Common myeloid progenitor, CD34-positive (primary cell): ENCODE data around the gene IGSF23.

ENCODE experiments used
- CTCF ChIA-PET: fragments of 350-600 bp; sonication (Branson Sonifier 250); formaldehyde crosslinking; loops from one replicate; lab custom pipeline; 2021; ENCODE audit warnings: antibody characterized with exemption; lab: Charles Lee
- POLR2A ChIA-PET: fragments of 350-600 bp; sonication (Branson Sonifier 250); formaldehyde crosslinking; loops from one replicate; lab custom pipeline; 2021; ENCODE audit warnings: antibody characterized with exemption; lab: Charles Lee
- DNase-seq, 3 donors: peaks; one replicate each; pipeline versions ENCODE4 v3.0.0 to v3.0.0-alpha.2; 2013
- H3K27ac ChIP-seq, 2 experiments: 1 replicate in 1 of 2; 2 replicates in 1 of 2; pipeline ENCODE4 v1.7.0; 2013; ENCODE audit warnings: inconsistent platforms in 2 of 2, low read length in 2 of 2, mild to moderate bottlenecking in 2 of 2, low read depth in 1 of 2, moderate library complexity in 1 of 2; ENCODE audit not compliant: severe bottlenecking in 2 of 2, insufficient read depth in 1 of 2, poor library complexity in 1 of 2
- H3K27me3 ChIP-seq, 5 experiments: replicated peaks in 2 of 5; 1 replicate in 3 of 5; 2 replicates in 2 of 5; pipeline versions ENCODE4 v1.6.1 to v1.7.0; 2013; ENCODE audit warnings: low read length in 4 of 5, mild to moderate bottlenecking in 2 of 5, moderate library complexity in 2 of 5, inconsistent platforms in 1 of 5; ENCODE audit not compliant: insufficient read depth in 5 of 5, control insufficient read depth in 4 of 5
- H3K36me3 ChIP-seq, 4 experiments: 1 replicate in 2 of 4; 2 replicates in 2 of 4; pipeline versions ENCODE4 v1.6.1 to v1.7.0; 2013; ENCODE audit warnings: low read length in 3 of 4, control low read depth in 1 of 4, mild to moderate bottlenecking in 1 of 4; ENCODE audit not compliant: control insufficient read depth in 4 of 4, insufficient read depth in 4 of 4
- H3K4me1 ChIP-seq, 4 experiments: 1 replicate in 3 of 4; 2 replicates in 1 of 4; pipeline versions ENCODE4 v1.6.1 to v1.7.1; 2013; ENCODE audit warnings: low read length in 3 of 4, mild to moderate bottlenecking in 3 of 4, control low read depth in 1 of 4, inconsistent platforms in 1 of 4, moderate library complexity in 1 of 4; ENCODE audit not compliant: control insufficient read depth in 4 of 4, insufficient read depth in 4 of 4; ENCODE audit errors: control extremely low read depth in 1 of 4
- H3K4me3 ChIP-seq, 7 experiments: 1 replicate in 4 of 7; 2 replicates in 3 of 7; pipeline versions ENCODE4 v1.5.1 to v1.7.0; 2013; ENCODE audit warnings: mild to moderate bottlenecking in 7 of 7, low read length in 6 of 7, moderate library complexity in 6 of 7, inconsistent platforms in 2 of 7, low read depth in 2 of 7, control low read depth in 1 of 7; ENCODE audit not compliant: insufficient read depth in 4 of 7, control insufficient read depth in 1 of 7; ENCODE audit errors: extremely low read depth in 1 of 7
- H3K9me3 ChIP-seq, 5 experiments: 1 replicate in 4 of 5; 2 replicates in 1 of 5; pipeline versions ENCODE4 v1.6.1 to v1.7.1; 2013; ENCODE audit warnings: low read length in 4 of 5, mild to moderate bottlenecking in 2 of 5, inconsistent platforms in 1 of 5, low read depth in 1 of 5, moderate library complexity in 1 of 5; ENCODE audit not compliant: control insufficient read depth in 4 of 5, insufficient read depth in 2 of 5; ENCODE audit errors: control extremely low read depth in 1 of 5
- WGBS: methylation state at CpG from one replicate; pipeline ENCODE4 v1.1.5; 2013; ENCODE audit not compliant: insufficient coverage; 5-methylcytosine and 5-hydroxymethylcytosine counted together

The IGSF23 gene

GRCh38 chr19:44596428-44597130, 16.8 kb upstream of the IGSF23 start:
- peaks cover 0 to 5% (median 0%) of the 10 kb centered on the region in 5 experiments for H3K27me3 ChIP-seq
- peaks cover 0 to 9% (median 5%) of the 10 kb centered on the region in 4 experiments for H3K4me1 ChIP-seq
- no peak overlapping the region for H3K27ac ChIP-seq
- H3K36me3 ChIP-seq = no peaks in the 10 kb centered on the region
- WGBS = 95% methylated on average over 7 of the region's 10 CpGs
- peaks cover 0 to 3% (median 0%) of the 10 kb centered on the region in 5 experiments for H3K9me3 ChIP-seq
- H3K4me3 ChIP-seq = no peak overlapping the region
- ChIA-PET POLR2A (no interaction called here), CTCF (interaction anchor here (0.7 kb wide), 1 partner anchor 8 kb away, joined by 3 read pairs; no protein-coding TSS in a partner anchor)
- no peak for DNase-seq

GRCh38 chr19:44597131-44597491, 16.3 kb upstream of the IGSF23 start:
- Histone ChIP-seq H3K4me1 (peaks cover 0 to 9% (median 5%) of the 10 kb centered on the region in 4 experiments), H3K27ac (no peak overlapping the region), H3K36me3 (no peaks in the 10 kb centered on the region), H3K4me3 (no peak overlapping the region), H3K27me3 (peaks cover 0 to 5% (median 0%) of the 10 kb centered on the region in 5 experiments), H3K9me3 (no peaks in the 10 kb centered on the region)
- POLR2A ChIA-PET = no interaction called here
- WGBS = 97% methylated on average over 3 of the region's 3 CpGs
- CTCF ChIA-PET = no interaction called here
- DNase-seq = no peak

DNA sequence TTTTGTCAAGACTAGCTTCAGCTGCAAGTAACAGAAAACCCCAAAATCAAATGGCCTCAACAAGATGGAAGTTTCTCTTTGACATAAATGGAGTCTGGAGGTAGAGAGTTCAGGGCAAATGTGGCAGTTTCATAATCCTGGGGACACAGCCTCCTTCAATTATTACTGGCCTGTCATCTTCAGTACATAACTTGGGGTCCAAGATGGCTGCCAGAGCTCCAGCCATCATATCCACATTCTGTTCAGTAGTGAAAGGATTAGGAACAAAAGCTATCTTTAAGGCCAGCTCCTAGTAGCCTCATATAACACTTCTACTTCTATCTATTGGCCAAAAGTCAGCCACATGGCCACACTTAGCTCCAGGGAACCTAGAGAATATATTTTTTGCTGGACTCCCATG, 15.0 kb upstream of the IGSF23 start:
- Histone ChIP-seq H3K9me3 (no peaks in the 10 kb centered on the region), H3K4me1 (no peaks in the 10 kb centered on the region), H3K36me3 (no peaks in the 10 kb centered on the region), H3K27me3 (peaks cover 0 to 5% (median 0%) of the 10 kb centered on the region in 5 experiments), H3K4me3 (no peak overlapping the region), H3K27ac (no peak overlapping the region)
- ChIA-PET POLR2A (no interaction called here), CTCF (interaction anchor here (0.9 kb wide), 1 partner anchor 10 kb away, joined by 3 read pairs; no protein-coding TSS in a partner anchor)
- no peak for DNase-seq

GRCh38 chr19:44598880-44599279, 14.5 kb upstream of the IGSF23 start:
- ChIA-PET POLR2A (no interaction called here), CTCF (interaction anchor here (0.9 kb wide), 1 partner anchor 9 kb away, joined by 3 read pairs; no protein-coding TSS in a partner anchor)
- no peak overlapping the region for H3K4me3 ChIP-seq
- H3K9me3 ChIP-seq = no peaks in the 10 kb centered on the region
- peaks cover 0 to 5% (median 0%) of the 10 kb centered on the region in 5 experiments for H3K27me3 ChIP-seq
- H3K4me1 ChIP-seq = no peaks in the 10 kb centered on the region
- DNase-seq = no peak
- 80% methylated on average over 1 of the region's 3 CpGs for WGBS
- no peak overlapping the region for H3K27ac ChIP-seq
- no peaks in the 10 kb centered on the region for H3K36me3 ChIP-seq

DNA sequence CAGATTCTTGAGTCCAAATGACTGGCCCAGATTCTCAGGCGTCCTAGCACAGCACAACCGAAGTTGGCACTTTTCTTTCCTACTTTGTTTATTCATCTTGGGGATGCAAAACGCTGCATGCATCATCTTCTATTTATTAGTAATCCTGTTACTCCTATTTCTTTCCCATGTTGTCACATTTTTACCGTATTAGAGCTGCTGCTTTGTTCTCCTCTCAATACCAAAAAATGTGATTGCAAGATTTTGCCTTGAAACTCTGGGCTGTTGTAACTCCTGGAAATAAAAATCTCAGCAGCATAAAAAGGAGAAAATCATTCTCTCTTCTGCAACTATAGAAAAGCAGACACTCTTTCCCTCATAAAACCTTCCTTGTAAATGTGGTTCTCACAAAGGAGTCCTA, 12.9 kb upstream of the IGSF23 start:
- POLR2A ChIA-PET = no interaction called here
- DNase-seq = no peak
- peaks cover 0 to 5% (median 0%) of the 10 kb centered on the region in 5 experiments for H3K27me3 ChIP-seq
- H3K4me1 ChIP-seq = no peaks in the 10 kb centered on the region
- CTCF ChIA-PET = no interaction called here
- no peak overlapping the region for H3K4me3 ChIP-seq
- no peaks in the 10 kb centered on the region for H3K9me3 ChIP-seq
- H3K27ac ChIP-seq = no peak overlapping the region
- H3K36me3 ChIP-seq = no peaks in the 10 kb centered on the region
- 96% methylated on average over 4 of the region's 4 CpGs for WGBS

GRCh38 chr19:44602081-44602480, 11.3 kb upstream of the IGSF23 start:
- DNase-seq = no peak
- Histone ChIP-seq H3K4me1 (peaks cover under 1 to 3% (median 2%) of the 10 kb centered on the region in 4 experiments), H3K4me3 (no peak overlapping the region), H3K36me3 (no peaks in the 10 kb centered on the region), H3K27ac (no peak overlapping the region), H3K9me3 (no peaks in the 10 kb centered on the region), H3K27me3 (no peaks in the 10 kb centered on the region)
- ChIA-PET POLR2A (no interaction called here), CTCF (interaction anchor here (0.6 kb wide), 1 partner anchor 26 kb away, joined by 3 read pairs; no protein-coding TSS in a partner anchor)
- WGBS = 95% methylated on average over 6 of the region's 6 CpGs

DNA sequence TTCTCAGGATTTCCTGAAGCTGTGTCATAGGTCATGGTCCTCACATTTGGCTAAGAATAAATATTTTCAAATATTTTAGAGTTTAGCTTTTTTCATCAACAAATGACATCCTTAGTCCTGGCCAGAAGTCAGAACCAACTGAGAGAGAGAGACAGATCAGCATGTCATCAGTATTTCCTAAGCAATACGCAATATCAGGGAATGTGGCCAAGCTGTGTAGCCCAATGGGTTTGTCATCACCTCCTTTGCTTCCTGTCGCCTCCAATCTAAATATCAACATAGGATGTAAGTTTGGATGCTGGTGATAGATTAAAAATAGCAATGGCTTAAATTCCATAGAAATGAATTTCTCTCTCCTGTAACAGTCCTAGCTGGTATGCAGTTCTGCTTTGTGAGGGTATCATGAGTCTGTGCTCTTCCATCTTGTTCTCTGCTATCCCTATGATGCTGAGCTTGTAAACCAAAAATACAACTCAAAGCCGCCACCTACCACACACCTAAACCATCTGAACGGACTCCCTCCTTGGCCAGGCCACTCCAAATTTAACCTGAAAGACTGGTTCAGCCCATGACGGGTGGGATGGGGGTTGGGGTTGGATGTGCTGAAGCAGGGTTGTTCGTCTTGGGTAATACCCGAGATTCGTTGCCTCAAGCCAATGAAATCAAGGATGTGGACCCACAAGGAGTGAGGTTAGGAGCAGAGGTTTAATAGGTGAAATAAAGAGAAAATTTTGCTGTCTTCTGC, 10.0 kb upstream of the IGSF23 start:
- CTCF ChIA-PET = interaction anchor here (0.9 to 1.9 kb wide), 3 partner anchors 13 to 30 kb away, joined by 3 to 6 read pairs (median 4); no protein-coding TSS in a partner anchor
- no peak for DNase-seq
- WGBS = 96% methylated on average over 3 of the region's 8 CpGs
- H3K27ac ChIP-seq = no peak overlapping the region
- no peaks in the 10 kb centered on the region for H3K9me3 ChIP-seq
- no peaks in the 10 kb centered on the region for H3K27me3 ChIP-seq
- POLR2A ChIA-PET = interaction anchor here (0.5 kb wide), 1 partner anchor 14 kb away, joined by 4 read pairs; no protein-coding TSS in a partner anchor
- H3K4me1 ChIP-seq = peaks cover 8 to 16% (median 14%) of the 10 kb centered on the region in 4 experiments
- H3K4me3 ChIP-seq = no peak overlapping the region
- no peaks in the 10 kb centered on the region for H3K36me3 ChIP-seq
